GM18508 (cell line): ENCODE measurements around the gene ACSL3.
A peak's percentile ranks its signal among the peaks of the same experiment; 100 is the strongest.

ENCODE experiments used
- ATAC-seq: cut with Tn5 transposase; IDR thresholded peaks from one replicate; pipeline ENCODE4 v1.9.1; 2021; ENCODE audit warnings: moderate number of reproducible peaks; ENCODE audit not compliant: insufficient read depth, unreplicated experiment

The ACSL3 gene

GRCh38 chr2:222935688-222936298 is 75.0 kb downstream of the ACSL3 start:
- ATAC-seq: no peak

- no peak for ATAC-seq
Observed at GRCh38 chr2:222936705-222937104, 75.9 kb downstream of the ACSL3 start.

- ATAC-seq: no peak
Observed at GRCh38 chr2:222938327-222938726, 77.5 kb downstream of the ACSL3 start.

GRCh38 chr2:222939208-222939856 is 78.5 kb downstream of the ACSL3 start:
- peak; percentile 43 for ATAC-seq

- ATAC-seq: no peak
Observed at GRCh38 chr2:222939979-222940378, 79.1 kb downstream of the ACSL3 start.

GRCh38 chr2:222941510-222942032 is 80.7 kb downstream of the ACSL3 start:
- ATAC-seq: no peak

- no peak for ATAC-seq
Observed at GRCh38 chr2:222942561-222942960, 81.7 kb downstream of the ACSL3 start.

- ATAC-seq: no peak
Observed at GRCh38 chr2:222942977-222943376, 82.1 kb downstream of the ACSL3 start.

GRCh38 chr2:222943820-222944219 is 83.0 kb downstream of the ACSL3 start:
- ATAC-seq: peak; percentile 59

- no peak for ATAC-seq
Observed at GRCh38 chr2:222944552-222944951, 83.7 kb downstream of the ACSL3 start.

- ATAC-seq: no peak
Observed at GRCh38 chr2:222944971-222945740, 84.3 kb downstream of the ACSL3 start.

- no peak for ATAC-seq
Observed at GRCh38 chr2:222945887-222946286, 85.1 kb downstream of the ACSL3 start.

GRCh38 chr2:222946700-222947287 is 86.0 kb downstream of the ACSL3 start:
- ATAC-seq: no peak

- ATAC-seq: no peak
Observed at GRCh38 chr2:222949073-222949472, 88.2 kb downstream of the ACSL3 start.

GRCh38 chr2:222949690-222950323 is 89.0 kb downstream of the ACSL3 start:
- no peak for ATAC-seq

GRCh38 chr2:222950638-222951285 is 89.9 kb downstream of the ACSL3 start:
- ATAC-seq: no peak

GRCh38 chr2:222952204-222952603 is 91.4 kb downstream of the ACSL3 start:
- ATAC-seq: no peak

- no peak for ATAC-seq
Observed at GRCh38 chr2:222955008-222955407, 94.2 kb downstream of the ACSL3 start.

GRCh38 chr2:222959358-222959757 is 98.5 kb downstream of the ACSL3 start:
- no peak for ATAC-seq

- ATAC-seq: no peak
Observed at GRCh38 chr2:222960126-222960525, 99.3 kb downstream of the ACSL3 start.
